Vagina (tissue), 2 donors: Measurements from ENCODE around the gene TCERG1.

ENCODE experiments used
- CTCF ChIP-seq, 3 experiments: fragments of 450-650 bp in 2 of 3; fragments of 200-600 bp in 1 of 3; sonication (generic) in 1 of 3; IDR thresholded peaks; one replicate each; pipeline ENCODE4 v1.5.1; 2017 to 2019; ENCODE audit warnings: antibody characterized with exemption in 3 of 3, mild to moderate bottlenecking in 2 of 3, moderate library complexity in 2 of 3
- POLR2A ChIP-seq, 2 donors: fragments of 450-650 bp; IDR thresholded peaks; one replicate each; pipeline ENCODE4 v1.6.1; 2017; ENCODE audit warnings: antibody characterized with exemption in 2 of 2, mild to moderate bottlenecking in 2 of 2, moderate library complexity in 2 of 2

GRCh38 chr5:146401021-146401420, 46.1 kb upstream of the TCERG1 start:
- TF ChIP-seq CTCF (IDR thresholded peaks at IDR 0.05), result no peak
- TF ChIP-seq POLR2A (IDR thresholded peaks at IDR 0.05), result no peak
